Measurements from ENCODE around the gene ARPC2. TPM values are rescaled to one million over a fixed set of nuclear protein-coding genes. Genes with fewer than 3 reads are reported as not detected.

ARPC2 gene
- total and polyA plus RNA-seq, 2 of the 13 experiments (the other 11 are each of a cell fraction or from before 2014, with no cell fraction given): 168 to 303 TPM

DNA sequence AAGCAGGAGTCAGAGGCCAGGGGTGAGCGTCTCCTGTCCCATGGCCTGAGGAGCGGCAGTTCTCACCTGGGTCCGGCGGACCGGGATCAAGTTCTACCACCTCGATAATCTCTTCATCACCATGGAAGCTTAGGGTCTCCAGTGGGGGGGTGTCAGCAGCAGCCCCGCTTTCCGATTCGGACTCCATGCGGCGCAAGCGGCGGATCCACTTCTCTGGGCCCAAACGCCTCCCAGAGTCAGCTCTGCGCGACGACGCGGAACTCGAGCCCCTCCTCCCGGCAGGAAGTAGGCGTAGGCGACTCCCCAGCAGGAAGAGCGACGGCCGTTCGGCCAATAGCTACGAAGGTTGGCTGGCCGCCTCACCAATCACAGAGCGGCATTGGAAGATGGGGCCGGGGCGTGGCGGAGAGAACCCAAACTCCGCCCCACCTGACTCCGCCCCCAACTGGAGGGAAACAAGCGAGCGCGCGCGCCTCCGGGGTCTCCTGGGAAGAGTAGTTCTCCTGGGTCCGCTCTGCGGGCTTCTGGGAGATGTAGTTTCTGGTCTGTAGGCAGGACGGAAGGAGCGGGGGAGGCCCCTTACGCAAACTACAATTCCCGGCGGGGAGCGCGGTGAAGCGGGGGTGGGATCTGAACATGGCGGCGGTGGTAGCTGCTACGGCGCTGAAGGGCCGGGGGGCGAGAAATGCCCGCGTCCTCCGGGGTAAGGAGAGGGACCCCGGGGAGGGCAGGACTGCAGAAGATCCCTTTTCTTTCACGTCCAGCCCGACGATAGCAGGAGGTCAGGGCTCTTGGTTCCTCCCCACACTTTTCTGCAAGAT, 53.1 kb downstream of the ARPC2 start, which contains the start of the genes AAMP and PNKD (continued):
- TF ChIP-seq, protein P1, sequence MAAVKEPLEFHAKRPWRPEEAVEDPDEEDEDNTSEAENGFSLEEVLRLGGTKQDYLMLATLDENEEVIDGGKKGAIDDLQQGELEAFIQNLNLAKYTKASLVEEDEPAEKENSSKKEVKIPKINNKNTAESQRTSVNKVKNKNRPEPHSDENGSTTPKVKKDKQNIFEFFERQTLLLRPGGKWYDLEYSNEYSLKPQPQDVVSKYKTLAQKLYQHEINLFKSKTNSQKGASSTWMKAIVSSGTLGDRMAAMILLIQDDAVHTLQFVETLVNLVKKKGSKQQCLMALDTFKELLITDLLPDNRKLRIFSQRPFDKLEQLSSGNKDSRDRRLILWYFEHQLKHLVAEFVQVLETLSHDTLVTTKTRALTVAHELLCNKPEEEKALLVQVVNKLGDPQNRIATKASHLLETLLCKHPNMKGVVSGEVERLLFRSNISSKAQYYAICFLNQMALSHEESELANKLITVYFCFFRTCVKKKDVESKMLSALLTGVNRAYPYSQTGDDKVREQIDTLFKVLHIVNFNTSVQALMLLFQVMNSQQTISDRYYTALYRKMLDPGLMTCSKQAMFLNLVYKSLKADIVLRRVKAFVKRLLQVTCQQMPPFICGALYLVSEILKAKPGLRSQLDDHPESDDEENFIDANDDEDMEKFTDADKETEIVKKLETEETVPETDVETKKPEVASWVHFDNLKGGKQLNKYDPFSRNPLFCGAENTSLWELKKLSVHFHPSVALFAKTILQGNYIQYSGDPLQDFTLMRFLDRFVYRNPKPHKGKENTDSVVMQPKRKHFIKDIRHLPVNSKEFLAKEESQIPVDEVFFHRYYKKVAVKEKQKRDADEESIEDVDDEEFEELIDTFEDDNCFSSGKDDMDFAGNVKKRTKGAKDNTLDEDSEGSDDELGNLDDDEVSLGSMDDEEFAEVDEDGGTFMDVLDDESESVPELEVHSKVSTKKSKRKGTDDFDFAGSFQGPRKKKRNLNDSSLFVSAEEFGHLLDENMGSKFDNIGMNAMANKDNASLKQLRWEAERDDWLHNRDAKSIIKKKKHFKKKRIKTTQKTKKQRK (IDR thresholded peaks at IDR 0.05; ENCODE audit: low read length): no peak
- TF ChIP-seq ZNF383 (CRISPR knock-in tag; IDR thresholded peaks at IDR 0.05; ENCODE audit: borderline replicate concordance) (no peak), PCBP1 (IDR thresholded peaks at IDR 0.05; ENCODE audit: borderline replicate concordance, low read depth, low read length) (peak; percentile 89), ZNF160 (CRISPR knock-in tag; IDR thresholded peaks at IDR 0.05) (0 out of 2 replicates have a peak, but pooled peaks have one; percentile 59), PCBP2 (optimal IDR thresholded peaks at IDR 0.05; ENCODE audit: low read depth, low read length, poor library complexity, severe bottlenecking) (no peak), NBN (conservative IDR thresholded peaks at IDR 0.05) (no peak), ZNF570 (CRISPR knock-in tag; IDR thresholded peaks at IDR 0.05; ENCODE audit: borderline replicate concordance) (0 out of 2 replicates have a peak, but pooled peaks have one; percentile 9), MYC (CRISPR knock-in tag; IDR thresholded peaks at IDR 0.05; ENCODE audit: borderline replicate concordance) (peak; percentile 88), ZNF543 (CRISPR knock-in tag; IDR thresholded peaks at IDR 0.05) (peak; percentile 88; the same call in 1 of the 2 replicates), ZNF430 (CRISPR knock-in tag; IDR thresholded peaks at IDR 0.05) (peak; percentile 95), ZNF547 (CRISPR knock-in tag; IDR thresholded peaks at IDR 0.05) (no peak), HES4 (CRISPR knock-in tag; IDR thresholded peaks at IDR 0.05; ENCODE audit: borderline replicate concordance) (peak; percentile 97), SRY (CRISPR knock-in tag; IDR thresholded peaks at IDR 0.05) (no peak)
- TF ChIP-seq, protein P2, sequence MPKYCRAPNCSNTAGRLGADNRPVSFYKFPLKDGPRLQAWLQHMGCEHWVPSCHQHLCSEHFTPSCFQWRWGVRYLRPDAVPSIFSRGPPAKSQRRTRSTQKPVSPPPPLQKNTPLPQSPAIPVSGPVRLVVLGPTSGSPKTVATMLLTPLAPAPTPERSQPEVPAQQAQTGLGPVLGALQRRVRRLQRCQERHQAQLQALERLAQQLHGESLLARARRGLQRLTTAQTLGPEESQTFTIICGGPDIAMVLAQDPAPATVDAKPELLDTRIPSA (CRISPR knock-in tag; IDR thresholded peaks at IDR 0.05; ENCODE audit: borderline replicate concordance): no peak
- TF ChIP-seq, protein P3, sequence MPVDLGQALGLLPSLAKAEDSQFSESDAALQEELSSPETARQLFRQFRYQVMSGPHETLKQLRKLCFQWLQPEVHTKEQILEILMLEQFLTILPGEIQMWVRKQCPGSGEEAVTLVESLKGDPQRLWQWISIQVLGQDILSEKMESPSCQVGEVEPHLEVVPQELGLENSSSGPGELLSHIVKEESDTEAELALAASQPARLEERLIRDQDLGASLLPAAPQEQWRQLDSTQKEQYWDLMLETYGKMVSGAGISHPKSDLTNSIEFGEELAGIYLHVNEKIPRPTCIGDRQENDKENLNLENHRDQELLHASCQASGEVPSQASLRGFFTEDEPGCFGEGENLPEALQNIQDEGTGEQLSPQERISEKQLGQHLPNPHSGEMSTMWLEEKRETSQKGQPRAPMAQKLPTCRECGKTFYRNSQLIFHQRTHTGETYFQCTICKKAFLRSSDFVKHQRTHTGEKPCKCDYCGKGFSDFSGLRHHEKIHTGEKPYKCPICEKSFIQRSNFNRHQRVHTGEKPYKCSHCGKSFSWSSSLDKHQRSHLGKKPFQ (CRISPR knock-in tag; IDR thresholded peaks at IDR 0.05; ENCODE audit: insufficient replicate concordance): peak; percentile 40
- TF ChIP-seq, protein P4, sequence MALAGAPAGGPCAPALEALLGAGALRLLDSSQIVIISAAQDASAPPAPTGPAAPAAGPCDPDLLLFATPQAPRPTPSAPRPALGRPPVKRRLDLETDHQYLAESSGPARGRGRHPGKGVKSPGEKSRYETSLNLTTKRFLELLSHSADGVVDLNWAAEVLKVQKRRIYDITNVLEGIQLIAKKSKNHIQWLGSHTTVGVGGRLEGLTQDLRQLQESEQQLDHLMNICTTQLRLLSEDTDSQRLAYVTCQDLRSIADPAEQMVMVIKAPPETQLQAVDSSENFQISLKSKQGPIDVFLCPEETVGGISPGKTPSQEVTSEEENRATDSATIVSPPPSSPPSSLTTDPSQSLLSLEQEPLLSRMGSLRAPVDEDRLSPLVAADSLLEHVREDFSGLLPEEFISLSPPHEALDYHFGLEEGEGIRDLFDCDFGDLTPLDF (CRISPR knock-in tag; IDR thresholded peaks at IDR 0.05): peak; percentile 97
- TF ChIP-seq, protein P5, sequence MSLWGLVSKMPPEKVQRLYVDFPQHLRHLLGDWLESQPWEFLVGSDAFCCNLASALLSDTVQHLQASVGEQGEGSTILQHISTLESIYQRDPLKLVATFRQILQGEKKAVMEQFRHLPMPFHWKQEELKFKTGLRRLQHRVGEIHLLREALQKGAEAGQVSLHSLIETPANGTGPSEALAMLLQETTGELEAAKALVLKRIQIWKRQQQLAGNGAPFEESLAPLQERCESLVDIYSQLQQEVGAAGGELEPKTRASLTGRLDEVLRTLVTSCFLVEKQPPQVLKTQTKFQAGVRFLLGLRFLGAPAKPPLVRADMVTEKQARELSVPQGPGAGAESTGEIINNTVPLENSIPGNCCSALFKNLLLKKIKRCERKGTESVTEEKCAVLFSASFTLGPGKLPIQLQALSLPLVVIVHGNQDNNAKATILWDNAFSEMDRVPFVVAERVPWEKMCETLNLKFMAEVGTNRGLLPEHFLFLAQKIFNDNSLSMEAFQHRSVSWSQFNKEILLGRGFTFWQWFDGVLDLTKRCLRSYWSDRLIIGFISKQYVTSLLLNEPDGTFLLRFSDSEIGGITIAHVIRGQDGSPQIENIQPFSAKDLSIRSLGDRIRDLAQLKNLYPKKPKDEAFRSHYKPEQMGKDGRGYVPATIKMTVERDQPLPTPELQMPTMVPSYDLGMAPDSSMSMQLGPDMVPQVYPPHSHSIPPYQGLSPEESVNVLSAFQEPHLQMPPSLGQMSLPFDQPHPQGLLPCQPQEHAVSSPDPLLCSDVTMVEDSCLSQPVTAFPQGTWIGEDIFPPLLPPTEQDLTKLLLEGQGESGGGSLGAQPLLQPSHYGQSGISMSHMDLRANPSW (CRISPR knock-in tag; IDR thresholded peaks at IDR 0.05; ENCODE audit: borderline replicate concordance): no peak
- TF ChIP-seq, protein P6, sequence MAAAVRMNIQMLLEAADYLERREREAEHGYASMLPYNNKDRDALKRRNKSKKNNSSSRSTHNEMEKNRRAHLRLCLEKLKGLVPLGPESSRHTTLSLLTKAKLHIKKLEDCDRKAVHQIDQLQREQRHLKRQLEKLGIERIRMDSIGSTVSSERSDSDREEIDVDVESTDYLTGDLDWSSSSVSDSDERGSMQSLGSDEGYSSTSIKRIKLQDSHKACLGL (CRISPR knock-in tag; IDR thresholded peaks at IDR 0.05): peak; percentile 76; the same call in 1 of the 2 replicates
